RWPE2 (cell line): ENCODE measurements around the gene TUNAR.
A peak's percentile ranks its signal among the peaks of the same experiment; 100 is the strongest.

Source experiments
- ATAC-seq: fragments of 200-7000 bp; cut with Tn5 transposase; 3 replicates; pipeline ENCODE4 v1.9.1; 2021; ENCODE audit warnings: low read depth
- DNase-seq: peaks from one replicate; pipeline ENCODE4 v3.0.0-alpha.2; 2020; ENCODE audit warnings: low spot score
- H3K27ac ChIP-seq: fragments of 450-650 bp; 2 replicates; pipeline ENCODE4 v1.5.1; 2017; ENCODE audit warnings: mild to moderate bottlenecking; ENCODE audit not compliant: poor library complexity, severe bottlenecking
- H3K27me3 ChIP-seq: fragments of 250-450 bp; sonication (Bioruptor Pico); 2 replicates; pipeline ENCODE4 v1.5.1; 2021; ENCODE audit warnings: mild to moderate bottlenecking, moderate library complexity; ENCODE audit not compliant: insufficient read depth, poor library complexity, severe bottlenecking
- H3K36me3 ChIP-seq: fragments of 250-450 bp; sonication (Bioruptor Pico); 2 replicates; pipeline ENCODE4 v1.5.1; 2020; ENCODE audit warnings: low read depth, mild to moderate bottlenecking, moderate library complexity
- H3K4me1 ChIP-seq: fragments of 250-450 bp; sonication (Bioruptor Pico); 2 replicates; pipeline ENCODE4 v1.5.1; 2021; ENCODE audit warnings: mild to moderate bottlenecking, moderate library complexity; ENCODE audit not compliant: insufficient read depth, poor library complexity, severe bottlenecking
- H3K4me3 ChIP-seq: fragments of 250-450 bp; sonication (Bioruptor Pico); 2 replicates; pipeline ENCODE4 v1.5.1; 2021; ENCODE audit warnings: mild to moderate bottlenecking, moderate library complexity; ENCODE audit not compliant: severe bottlenecking
- H3K9me3 ChIP-seq: fragments of 250-450 bp; sonication (Bioruptor Pico); 2 replicates; pipeline ENCODE4 v1.5.1; 2021; ENCODE audit warnings: mild to moderate bottlenecking, moderate library complexity; ENCODE audit not compliant: severe bottlenecking
- TF ChIP-seq, protein P1 (sequence below): fragments of 450-650 bp; IDR thresholded peaks from one replicate; pipeline ENCODE4 v1.5.1; 2017; ENCODE audit warnings: mild to moderate bottlenecking, moderate library complexity; ENCODE audit not compliant: poor library complexity, severe bottlenecking

Gene TUNAR

DNA sequence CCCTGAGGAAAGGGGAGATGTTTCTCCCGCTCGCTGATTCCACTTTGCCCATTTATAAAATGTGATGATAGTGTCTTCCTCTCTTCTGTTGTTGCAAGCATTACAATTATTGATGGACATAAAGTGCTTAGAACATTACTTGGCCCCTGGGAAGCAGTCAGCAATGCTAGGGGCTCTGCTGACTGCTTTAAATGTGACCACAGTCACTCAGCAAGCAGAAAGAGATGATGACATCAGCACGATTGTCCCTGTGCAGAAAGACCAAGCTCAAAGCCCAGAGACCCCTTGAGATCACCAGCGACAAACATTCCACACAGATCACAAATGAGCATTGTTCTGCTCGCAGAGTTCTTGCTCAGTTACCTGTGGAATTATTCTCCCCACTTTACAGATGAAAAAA, 26.5 kb downstream of the TUNAR start:
- TF ChIP-seq, protein P1, sequence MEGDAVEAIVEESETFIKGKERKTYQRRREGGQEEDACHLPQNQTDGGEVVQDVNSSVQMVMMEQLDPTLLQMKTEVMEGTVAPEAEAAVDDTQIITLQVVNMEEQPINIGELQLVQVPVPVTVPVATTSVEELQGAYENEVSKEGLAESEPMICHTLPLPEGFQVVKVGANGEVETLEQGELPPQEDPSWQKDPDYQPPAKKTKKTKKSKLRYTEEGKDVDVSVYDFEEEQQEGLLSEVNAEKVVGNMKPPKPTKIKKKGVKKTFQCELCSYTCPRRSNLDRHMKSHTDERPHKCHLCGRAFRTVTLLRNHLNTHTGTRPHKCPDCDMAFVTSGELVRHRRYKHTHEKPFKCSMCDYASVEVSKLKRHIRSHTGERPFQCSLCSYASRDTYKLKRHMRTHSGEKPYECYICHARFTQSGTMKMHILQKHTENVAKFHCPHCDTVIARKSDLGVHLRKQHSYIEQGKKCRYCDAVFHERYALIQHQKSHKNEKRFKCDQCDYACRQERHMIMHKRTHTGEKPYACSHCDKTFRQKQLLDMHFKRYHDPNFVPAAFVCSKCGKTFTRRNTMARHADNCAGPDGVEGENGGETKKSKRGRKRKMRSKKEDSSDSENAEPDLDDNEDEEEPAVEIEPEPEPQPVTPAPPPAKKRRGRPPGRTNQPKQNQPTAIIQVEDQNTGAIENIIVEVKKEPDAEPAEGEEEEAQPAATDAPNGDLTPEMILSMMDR, result no peak
- ATAC-seq (no peak), DNase-seq (no peak)
- H3K36me3 ChIP-seq, result no peaks in the 10 kb centered on the region
- no peak overlapping the region for H3K27ac ChIP-seq
- H3K4me1 ChIP-seq, result no peaks in the 10 kb centered on the region
- peaks cover 3% of the 10 kb centered on the region for H3K27me3 ChIP-seq
- no peaks in the 10 kb centered on the region for H3K9me3 ChIP-seq
- H3K4me3 ChIP-seq, result no peak overlapping the region

DNA sequence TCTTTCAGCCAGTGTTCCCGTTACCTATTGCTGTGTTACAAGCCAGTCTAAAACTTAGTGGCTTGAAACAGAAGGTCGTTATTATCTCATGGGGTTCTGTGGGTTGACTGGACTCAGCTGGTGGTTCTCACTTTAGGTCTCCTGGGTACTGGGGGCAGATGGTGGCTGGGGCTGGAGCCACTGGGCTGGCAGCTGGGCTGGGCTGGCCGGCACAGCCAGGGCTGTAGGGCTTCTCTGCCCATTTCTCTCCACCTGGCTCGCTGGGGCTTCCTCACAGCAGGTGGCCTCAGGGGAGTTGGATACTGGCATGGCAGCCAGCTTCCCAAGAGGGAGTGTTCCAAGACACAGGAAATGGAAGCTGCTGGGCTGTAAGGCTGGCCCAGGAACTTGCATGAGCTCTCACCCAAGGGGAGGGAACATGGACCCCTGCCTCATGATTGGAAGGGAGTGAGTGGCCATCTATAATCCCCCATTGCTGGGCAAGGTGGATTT, 27.0 kb downstream of the TUNAR start:
- no peaks in the 10 kb centered on the region for H3K4me1 ChIP-seq
- no peak overlapping the region for H3K4me3 ChIP-seq
- no peaks in the 10 kb centered on the region for H3K9me3 ChIP-seq
- TF ChIP-seq, protein P1, result no peak
- ATAC-seq (no peak), DNase-seq (no peak)
- no peak overlapping the region for H3K27ac ChIP-seq
- H3K36me3 ChIP-seq, result no peaks in the 10 kb centered on the region
- H3K27me3 ChIP-seq, result no peaks in the 10 kb centered on the region

DNA sequence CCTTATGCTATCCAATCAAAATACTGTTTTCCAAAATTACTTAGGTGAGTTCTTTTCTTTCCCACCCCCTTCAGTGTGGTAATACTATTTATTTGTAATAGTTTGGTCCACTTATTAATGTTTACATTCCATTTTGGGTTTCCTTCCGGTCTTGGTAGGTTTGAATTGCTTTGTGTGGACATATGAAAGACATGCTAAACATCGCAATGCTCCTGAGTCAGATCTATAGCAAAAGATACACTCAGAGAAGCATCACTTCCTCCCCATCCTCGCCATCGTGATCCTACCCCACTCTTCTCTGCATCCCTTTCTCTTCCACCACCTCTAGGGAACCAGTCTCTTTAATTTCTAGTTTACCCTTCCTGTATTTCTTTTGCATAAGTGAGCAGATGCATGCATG, 30.0 kb downstream of the TUNAR start:
- TF ChIP-seq, protein P1, result no peak
- peak; percentile 66 for ATAC-seq
- H3K36me3 ChIP-seq, result no peaks in the 10 kb centered on the region
- no peak overlapping the region for H3K4me3 ChIP-seq
- no peak overlapping the region for H3K27ac ChIP-seq
- no peaks in the 10 kb centered on the region for H3K4me1 ChIP-seq
- H3K9me3 ChIP-seq, result no peaks in the 10 kb centered on the region
- DNase-seq, result no peak
- peaks cover 3% of the 10 kb centered on the region for H3K27me3 ChIP-seq

DNA sequence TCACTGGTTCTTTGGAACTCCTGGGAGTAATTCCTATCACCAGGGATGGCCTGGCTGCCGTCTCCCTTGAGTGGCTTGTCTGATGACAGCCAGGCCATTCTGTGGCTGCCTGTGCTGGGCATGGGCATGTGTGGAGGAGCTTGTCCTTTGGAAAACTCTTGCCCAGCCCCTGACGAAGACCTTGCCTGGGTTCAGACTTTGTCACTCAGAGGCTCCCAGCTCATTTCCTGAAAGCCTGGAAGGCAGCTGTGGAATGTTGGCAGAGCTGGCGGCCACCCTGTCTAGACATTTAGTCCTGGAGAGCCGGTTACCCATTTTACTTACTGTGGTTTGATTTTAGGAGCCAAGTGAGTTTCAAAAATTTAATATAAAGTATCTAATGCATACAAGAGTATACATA, 34.0 kb downstream of the TUNAR start:
- DNase-seq (peak; percentile 42), ATAC-seq (no peak)
- no peak overlapping the region for H3K27ac ChIP-seq
- H3K9me3 ChIP-seq, result no peaks in the 10 kb centered on the region
- H3K4me3 ChIP-seq, result no peak overlapping the region
- no peaks in the 10 kb centered on the region for H3K4me1 ChIP-seq
- no peaks in the 10 kb centered on the region for H3K36me3 ChIP-seq
- TF ChIP-seq, protein P1, result no peak
- peaks cover 20% of the 10 kb centered on the region for H3K27me3 ChIP-seq

DNA sequence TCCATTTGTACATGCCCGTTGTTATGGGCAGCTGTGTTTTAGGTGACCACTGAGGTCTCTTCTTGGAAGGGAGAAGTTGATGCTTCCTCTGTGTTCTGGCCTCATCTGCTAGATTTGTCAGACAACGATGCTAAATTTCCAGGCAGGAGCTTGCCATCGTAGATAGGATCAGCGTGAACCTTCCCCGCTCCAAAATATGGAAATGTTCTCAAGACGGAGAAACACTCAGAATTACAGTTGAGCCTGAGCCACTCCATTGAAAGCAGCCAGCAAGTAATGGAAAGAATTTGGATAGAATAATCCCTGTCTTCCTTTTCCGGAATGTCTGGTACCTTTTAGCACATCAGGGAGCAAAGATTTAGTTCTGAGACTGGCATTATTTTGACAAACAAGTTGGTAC, 34.8 kb downstream of the TUNAR start:
- DNase-seq, result no peak
- no peak for ATAC-seq
- H3K27ac ChIP-seq, result no peak overlapping the region
- H3K27me3 ChIP-seq, result peaks cover 20% of the 10 kb centered on the region
- TF ChIP-seq, protein P1, result no peak
- no peak overlapping the region for H3K4me3 ChIP-seq
- H3K36me3 ChIP-seq, result no peaks in the 10 kb centered on the region
- no peaks in the 10 kb centered on the region for H3K4me1 ChIP-seq
- no peaks in the 10 kb centered on the region for H3K9me3 ChIP-seq
